CD4-positive, alpha-beta T cell treated with Interleukin-17A for 1 hour (primary cell): ENCODE results near the gene DCC.

Experiments used
- DNase-seq: peaks from one replicate; pipeline ENCODE4 v3.0.0-alpha.2; 2020

DCC gene

GRCh38 chr18:53117851-53118250, 777.9 kb downstream of the DCC start:
- DNase-seq = no peak

- DNase-seq = no peak
These were observed 786.2 kb downstream of the DCC start for GRCh38 chr18:53126210-53126609.

- DNase-seq = no peak
These were observed 791.0 kb downstream of the DCC start for GRCh38 chr18:53131001-53131400.

GRCh38 chr18:53134711-53135110, 794.7 kb downstream of the DCC start:
- no peak for DNase-seq

- DNase-seq = no peak
These were observed 795.7 kb downstream of the DCC start for GRCh38 chr18:53135654-53136053.

- DNase-seq = no peak
These were observed 799.9 kb downstream of the DCC start for GRCh38 chr18:53139746-53140500.

GRCh38 chr18:53142005-53142404, 802.0 kb downstream of the DCC start:
- DNase-seq = no peak

GRCh38 chr18:53147472-53147871, 807.5 kb downstream of the DCC start:
- DNase-seq = no peak

GRCh38 chr18:53148123-53148522, 808.1 kb downstream of the DCC start:
- no peak for DNase-seq

GRCh38 chr18:53152476-53152875, 812.5 kb downstream of the DCC start:
- no peak for DNase-seq

GRCh38 chr18:53153281-53153680, 813.3 kb downstream of the DCC start:
- DNase-seq = no peak

GRCh38 chr18:53153800-53154199, 813.8 kb downstream of the DCC start:
- no peak for DNase-seq

- no peak for DNase-seq
These were observed 825.8 kb downstream of the DCC start for GRCh38 chr18:53165770-53166169.

GRCh38 chr18:53169346-53169745, 829.3 kb downstream of the DCC start:
- DNase-seq = no peak

GRCh38 chr18:53191634-53192033, 851.6 kb downstream of the DCC start:
- no peak for DNase-seq

GRCh38 chr18:53193870-53194269, 853.9 kb downstream of the DCC start:
- no peak for DNase-seq

- DNase-seq = no peak
These were observed 879.9 kb downstream of the DCC start for GRCh38 chr18:53219853-53220252.

GRCh38 chr18:53224128-53224778, 884.3 kb downstream of the DCC start:
- DNase-seq = no peak

GRCh38 chr18:53225567-53226325, 885.7 kb downstream of the DCC start:
- no peak for DNase-seq

GRCh38 chr18:53234610-53235009, 894.6 kb downstream of the DCC start:
- no peak for DNase-seq

- no peak for DNase-seq
These were observed 901.2 kb downstream of the DCC start for GRCh38 chr18:53241161-53241560.

GRCh38 chr18:53253789-53254188, 913.8 kb downstream of the DCC start:
- no peak for DNase-seq

- no peak for DNase-seq
These were observed 914.3 kb downstream of the DCC start for GRCh38 chr18:53254265-53254664.

- no peak for DNase-seq
These were observed 921.2 kb downstream of the DCC start for GRCh38 chr18:53261241-53261640.
